ENCODE measurements around the gene ABCC3.
"Not testable (repeated sequence)": the region's sequence is repeated elsewhere in the genome, so short reads cannot be mapped to it uniquely, and the experiment has no call there.

The ABCC3 gene

DNA sequence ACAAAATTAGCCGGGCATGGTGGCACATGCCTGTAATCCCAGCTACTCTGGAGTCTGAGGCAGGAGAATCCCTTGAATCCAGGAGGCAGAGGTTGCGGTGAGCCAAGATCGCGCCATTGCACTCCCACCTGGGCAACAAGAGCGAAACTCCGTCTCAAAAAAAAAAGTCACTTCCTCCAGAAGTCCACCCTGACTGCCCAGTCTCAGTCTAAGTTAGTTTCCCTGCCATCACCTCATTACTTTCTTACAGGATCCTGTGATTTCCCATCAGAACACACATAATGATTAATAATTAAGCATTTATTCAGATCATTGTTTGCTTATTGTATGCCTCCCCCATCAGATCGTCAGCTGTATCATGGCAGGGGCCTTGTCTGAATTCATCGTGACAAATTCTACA is 31.6 kb downstream of the ABCC3 start:
- DNase-seq (ENCODE audit: low spot score), result no peak

- no peak for DNase-seq (ENCODE audit: low spot score)
Observed at GRCh38 chr17:50667259-50668024, 32.8 kb downstream of the ABCC3 start.

DNA sequence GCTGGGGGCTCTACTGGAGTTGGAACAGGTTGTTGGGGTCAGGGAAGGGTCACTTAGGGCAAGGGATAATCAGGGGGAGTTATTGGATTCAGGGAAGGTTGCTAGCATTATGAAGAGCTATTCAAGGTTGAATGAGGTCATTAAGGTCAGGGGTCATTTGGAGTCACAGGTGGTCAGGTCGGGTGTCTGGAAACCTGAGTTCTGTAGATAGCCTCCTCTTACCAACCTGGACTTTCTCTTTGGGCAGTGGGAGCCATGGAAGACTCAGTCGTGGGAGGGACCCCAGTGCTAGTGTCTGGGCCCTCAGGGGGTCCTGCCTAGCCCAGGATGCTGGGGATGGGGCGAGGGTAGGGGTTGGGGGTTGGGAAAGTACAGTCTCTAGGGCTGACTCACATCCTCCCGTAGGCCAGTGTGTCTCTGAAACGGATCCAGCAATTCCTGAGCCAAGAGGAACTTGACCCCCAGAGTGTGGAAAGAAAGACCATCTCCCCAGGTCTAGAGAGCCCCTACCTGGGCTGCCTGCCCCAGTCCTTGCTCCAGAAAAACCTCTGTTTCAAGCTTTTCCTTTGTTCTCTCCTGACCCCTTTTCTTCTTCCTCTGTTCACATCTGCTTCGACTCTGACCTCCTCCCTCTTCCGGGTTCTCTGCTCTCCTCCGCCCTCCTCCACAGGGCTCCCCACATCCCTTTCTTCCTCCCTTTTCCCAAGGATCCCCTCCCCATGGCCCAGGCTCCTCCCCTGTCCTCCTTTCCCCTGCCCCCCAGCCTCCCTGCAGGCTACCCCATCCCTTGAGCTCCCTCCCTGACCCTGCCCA is 33.5 kb downstream of the ABCC3 start:
- no peak for DNase-seq (ENCODE audit: low spot score)

DNA sequence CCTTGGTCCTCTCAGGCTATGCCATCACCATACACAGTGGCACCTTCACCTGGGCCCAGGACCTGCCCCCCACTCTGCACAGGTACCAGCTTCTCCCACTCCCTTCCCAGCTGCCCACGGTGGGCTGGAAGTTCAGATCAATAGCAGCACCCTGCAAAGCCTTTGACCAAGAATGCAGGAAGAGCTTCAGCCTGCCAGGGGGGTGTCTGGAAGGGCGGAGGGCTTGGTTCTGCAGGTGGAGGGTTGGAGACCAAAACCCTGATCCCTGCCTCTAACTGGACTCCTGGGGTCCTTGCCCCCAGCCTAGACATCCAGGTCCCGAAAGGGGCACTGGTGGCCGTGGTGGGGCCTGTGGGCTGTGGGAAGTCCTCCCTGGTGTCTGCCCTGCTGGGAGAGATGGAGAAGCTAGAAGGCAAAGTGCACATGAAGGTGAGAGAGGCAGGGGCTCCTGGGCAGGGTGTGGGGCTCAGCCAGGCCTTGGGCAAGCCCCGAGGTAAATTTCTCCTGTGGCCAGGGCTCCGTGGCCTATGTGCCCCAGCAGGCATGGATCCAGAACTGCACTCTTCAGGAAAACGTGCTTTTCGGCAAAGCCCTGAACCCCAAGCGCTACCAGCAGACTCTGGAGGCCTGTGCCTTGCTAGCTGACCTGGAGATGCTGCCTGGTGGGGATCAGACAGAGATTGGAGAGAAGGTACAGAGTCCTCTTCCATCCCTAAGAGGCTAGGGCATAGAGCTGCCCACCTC is 34.3 kb downstream of the ABCC3 start:
- no peak for DNase-seq (ENCODE audit: low spot score)

DNA sequence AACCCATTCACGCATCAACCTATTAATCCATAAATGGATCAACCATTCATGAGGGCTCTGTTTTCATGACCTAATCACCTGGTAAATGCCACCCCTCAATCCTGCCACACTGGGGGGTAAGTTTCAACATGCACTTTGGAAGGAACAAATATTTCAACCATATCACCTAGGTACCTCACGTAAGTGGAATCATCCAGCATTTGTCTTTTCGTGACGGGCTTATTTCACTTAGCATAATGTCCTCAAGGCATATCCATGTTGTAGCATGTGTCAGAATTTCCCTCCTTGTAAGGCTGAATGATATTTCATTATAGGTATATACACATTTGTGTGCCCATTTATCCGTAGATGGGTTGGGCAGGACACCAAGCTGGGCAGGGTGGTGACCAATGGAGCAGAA is 37.4 kb downstream of the ABCC3 start:
- DNase-seq (ENCODE audit: low spot score), result no peak

DNA sequence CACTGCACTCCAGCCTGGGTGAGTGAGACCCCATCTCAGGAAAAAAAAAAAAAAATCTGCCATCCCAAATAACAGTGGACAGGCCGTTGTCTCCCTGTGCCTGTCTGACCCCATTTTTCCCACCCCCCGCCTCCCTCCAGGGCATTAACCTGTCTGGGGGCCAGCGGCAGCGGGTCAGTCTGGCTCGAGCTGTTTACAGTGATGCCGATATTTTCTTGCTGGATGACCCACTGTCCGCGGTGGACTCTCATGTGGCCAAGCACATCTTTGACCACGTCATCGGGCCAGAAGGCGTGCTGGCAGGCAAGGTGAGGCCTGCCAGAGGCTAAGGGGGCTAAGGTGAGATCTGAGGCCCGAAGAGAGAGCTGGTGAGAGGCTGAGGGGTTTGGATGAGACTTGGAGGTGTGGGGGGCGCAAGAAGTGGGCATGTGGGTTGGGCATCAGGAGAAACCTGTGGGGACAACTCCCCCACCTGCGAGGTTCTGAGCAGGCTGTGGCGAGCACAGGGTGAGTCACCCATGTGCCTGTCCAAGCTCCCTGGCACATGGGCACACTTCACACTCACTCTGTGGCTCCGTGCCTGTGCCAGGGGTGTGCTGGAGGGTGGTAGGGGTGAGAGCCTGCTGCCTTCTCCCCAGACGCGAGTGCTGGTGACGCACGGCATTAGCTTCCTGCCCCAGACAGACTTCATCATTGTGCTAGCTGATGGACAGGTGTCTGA is 38.3 kb downstream of the ABCC3 start:
- no peak for DNase-seq (ENCODE audit: low spot score)

DNA sequence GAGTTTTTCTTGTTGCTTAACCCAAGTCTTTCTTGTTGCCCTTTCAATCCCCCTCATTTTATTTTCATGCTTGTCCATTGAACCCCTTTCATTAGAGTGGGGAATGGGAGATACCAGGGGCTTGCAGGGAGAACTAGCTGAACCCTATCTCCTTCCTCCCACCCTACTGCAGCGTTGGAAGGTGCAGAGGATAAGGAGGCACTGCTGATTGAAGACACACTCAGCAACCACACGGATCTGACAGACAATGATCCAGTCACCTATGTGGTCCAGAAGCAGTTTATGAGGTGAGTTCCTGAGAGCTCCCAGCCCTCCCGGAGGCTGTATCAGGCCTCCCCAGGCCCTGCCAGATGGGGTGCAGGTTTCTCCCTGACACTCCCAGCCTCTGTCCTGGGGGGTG is 40.5 kb downstream of the ABCC3 start:
- no peak for DNase-seq (ENCODE audit: low spot score)

DNA sequence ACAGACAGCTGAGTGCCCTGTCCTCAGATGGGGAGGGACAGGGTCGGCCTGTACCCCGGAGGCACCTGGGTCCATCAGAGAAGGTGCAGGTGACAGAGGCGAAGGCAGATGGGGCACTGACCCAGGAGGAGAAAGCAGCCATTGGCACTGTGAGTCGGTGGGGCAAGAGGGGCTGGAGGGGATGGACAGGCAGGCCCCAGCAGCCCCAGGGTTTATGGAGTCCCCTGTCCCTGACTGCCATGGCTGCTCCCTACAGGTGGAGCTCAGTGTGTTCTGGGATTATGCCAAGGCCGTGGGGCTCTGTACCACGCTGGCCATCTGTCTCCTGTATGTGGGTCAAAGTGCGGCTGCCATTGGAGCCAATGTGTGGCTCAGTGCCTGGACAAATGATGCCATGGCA is 40.9 kb downstream of the ABCC3 start:
- no peak for DNase-seq (ENCODE audit: low spot score)

DNA sequence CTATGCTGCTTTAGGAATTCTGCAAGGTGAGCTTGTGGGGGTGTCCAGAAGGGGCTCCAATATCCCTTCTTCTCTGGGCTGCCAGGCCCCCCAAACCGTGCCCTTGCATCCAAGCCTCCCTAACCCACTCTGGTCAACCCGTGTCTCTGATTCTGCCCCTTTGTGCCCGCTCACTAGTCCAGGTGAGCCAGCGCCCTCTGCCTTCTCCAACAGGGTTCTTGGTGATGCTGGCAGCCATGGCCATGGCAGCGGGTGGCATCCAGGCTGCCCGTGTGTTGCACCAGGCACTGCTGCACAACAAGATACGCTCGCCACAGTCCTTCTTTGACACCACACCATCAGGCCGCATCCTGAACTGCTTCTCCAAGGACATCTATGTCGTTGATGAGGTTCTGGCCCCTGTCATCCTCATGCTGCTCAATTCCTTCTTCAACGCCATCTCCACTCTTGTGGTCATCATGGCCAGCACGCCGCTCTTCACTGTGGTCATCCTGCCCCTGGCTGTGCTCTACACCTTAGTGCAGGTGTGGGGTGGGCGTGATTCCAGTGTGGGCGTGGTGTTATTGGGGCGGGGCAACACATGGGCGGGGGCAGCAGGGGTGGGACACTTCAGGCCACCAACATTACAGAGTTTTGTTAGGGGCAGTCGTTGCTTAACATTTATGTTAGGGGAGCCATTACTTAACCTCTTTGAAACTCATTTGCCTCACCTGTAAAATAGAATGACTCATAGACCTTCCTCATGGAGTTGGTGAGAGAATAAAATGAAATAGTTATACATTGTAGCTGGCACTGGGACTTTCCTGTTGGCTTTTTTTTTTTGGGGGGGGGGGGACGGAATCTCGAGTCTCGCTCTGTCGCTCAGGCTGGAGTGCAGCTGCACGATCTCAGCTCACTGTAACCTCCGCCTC is 41.6 kb downstream of the ABCC3 start:
- DNase-seq (ENCODE audit: low spot score), result no peak

DNA sequence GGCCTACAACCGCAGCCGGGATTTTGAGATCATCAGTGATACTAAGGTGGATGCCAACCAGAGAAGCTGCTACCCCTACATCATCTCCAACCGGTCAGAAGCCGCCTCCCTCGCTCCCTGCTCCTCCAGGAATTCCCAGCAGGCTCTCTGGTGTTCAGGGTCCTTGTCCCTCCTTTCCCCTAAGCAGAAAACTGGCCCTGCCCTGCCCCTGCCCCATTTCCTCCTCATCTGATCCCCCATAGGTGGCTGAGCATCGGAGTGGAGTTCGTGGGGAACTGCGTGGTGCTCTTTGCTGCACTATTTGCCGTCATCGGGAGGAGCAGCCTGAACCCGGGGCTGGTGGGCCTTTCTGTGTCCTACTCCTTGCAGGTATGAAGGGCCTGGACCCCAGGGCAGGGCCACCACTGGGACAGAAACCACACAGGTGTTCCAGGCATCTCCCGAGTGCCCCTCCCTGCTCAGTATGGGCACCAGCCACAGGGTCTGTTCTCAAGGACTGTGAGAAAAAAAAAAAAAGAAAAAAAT is 43.2 kb downstream of the ABCC3 start:
- no peak for DNase-seq (ENCODE audit: low spot score)

DNA sequence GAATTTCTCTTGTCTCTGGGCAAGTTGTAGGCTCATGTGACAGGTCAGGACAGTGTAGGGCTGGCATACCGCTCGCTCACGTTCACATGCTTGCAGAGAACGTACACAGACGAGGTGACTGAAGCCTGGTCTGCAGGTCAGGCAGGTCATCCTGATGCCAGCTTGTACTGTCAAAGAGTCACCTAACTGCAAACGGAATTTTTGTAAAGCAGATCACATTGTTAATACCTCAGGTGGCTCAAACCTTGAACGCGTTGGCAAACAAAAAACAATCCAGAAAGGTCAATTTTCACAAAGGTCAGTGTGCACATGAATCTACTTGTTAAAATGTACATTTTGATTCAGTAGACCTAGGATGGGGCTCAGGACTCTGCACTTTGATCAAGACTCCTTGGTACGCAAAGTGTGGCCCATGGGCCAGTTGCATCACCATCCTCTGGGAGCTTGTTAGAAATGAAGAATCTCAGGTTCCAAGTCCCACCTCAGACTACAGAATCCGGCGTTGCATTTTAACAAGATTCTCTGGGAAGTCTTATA is 44.4 kb downstream of the ABCC3 start:
- no peak for DNase-seq (ENCODE audit: low spot score)

DNA sequence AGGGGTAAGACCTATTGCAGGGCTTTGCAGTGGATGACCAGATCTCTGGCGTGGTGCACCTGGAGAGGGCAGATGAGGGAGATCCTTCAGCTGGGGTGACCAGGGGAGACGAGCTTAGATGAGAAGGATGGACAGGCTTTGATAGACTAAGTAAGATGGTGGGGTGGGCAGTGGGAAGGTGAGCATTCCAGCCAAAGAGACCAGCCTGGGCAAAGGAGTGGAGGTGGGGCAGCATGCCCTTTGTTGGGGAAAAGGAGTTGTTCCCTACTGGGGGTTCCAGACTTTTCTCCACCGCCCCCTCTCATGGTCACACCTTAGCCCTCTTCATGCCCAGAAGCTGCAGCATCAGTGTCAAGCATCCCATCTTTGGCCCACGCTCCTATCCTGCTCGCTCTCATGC is 45.4 kb downstream of the ABCC3 start:
- DNase-seq (ENCODE audit: low spot score), result no peak

DNA sequence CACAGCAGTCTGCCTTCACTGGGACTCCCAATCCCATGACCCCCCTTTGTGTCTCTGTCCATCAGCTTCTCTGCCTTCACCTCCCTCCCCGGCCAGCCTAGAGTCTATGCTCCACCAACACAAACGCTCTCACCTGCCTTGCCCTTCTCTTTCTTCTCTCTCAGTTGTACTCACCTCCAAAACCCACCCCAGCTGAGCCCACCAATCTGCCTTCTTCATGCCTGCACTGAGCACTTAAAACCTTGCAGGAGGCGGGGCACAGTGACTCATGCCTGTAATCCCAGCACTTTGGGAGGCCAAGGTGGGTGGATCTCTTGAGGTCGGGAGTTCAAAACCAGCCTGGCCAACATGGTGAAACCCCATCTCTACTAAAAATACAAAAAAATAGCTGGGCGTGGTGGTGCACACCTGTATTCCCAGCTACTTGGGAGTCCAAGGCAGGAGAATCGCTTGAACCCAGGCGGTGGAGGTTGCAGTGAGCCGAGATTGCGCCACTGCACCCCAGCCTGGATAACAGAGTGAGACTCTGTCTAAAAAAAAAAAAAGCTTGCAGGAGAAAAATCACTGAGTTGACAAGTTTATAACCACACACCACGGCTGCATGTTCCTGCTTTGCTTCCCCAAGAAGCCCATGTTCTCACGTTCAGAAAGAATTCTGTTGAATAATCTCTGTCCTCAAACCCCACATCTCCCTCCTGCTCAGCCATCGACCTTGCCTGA is 46.0 kb downstream of the ABCC3 start:
- DNase-seq (ENCODE audit: low spot score), result not testable (repeated sequence)

DNA sequence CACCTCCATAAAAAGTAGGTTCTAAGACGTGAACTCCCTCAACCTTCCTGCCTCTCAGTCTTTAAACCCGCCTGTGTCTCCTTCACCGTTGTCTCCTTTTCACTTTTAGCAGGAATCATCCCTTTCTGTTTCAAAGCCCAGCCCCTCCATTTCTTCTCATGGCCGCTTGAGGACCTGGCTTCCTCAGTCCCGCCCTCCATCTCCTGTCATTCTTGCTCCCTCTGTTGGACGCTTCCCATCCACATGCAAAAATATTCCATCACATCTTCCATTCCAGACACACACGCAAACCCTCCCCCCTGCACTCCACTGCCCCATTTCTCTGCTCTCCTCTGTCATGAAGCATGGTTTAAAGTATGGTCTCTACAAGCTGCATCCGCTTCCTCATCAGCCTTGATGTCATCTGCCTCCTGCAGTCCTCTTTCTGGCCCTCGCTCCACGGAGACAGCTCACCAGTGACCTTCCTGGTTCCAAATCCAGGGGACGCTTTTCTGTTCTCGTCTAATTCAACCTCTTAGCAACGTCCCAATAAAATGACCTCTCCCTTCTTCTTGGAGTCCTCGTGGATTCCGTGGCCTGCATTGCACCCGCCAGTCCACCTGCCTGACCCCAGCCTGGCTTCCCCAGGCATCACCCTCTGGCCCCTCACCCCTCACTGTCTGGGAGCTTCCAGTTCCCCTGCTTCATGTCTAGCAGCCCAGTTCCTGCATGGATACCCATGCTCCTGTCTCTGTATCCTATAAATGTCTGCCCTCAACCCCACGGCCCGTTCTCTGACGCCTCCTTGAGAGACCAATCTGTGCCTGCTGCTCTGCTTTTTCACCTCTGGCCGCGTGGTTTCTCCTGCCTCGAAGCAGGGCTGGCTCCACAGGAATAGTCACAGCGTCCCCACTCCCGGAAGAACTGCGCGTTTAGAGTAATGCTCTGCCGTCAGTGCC is 46.9 kb downstream of the ABCC3 start:
- peak; percentile 59 for DNase-seq (ENCODE audit: low spot score)

GRCh38 chr17:50682441-50682840 is 47.8 kb downstream of the ABCC3 start:
- no peak for DNase-seq (ENCODE audit: low spot score)

DNA sequence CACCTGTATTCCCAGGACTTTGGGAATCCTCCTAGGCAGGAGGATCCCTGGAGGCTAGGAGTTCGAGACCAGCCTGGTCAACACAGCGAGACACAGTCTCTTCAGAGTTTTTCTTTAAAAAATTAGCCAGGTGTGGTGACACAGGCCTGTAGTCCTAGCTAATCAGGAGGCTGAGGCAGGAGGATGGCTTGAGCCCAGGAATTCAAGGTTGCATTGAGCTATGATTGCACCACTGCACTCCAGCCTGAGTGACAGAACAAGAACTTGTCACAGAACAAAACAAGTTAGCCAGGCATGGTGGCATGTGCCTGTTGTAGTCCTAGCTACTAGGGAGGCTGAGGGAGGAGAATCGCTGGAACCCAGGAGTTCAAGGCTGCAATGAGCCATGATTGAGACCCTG is 48.3 kb downstream of the ABCC3 start:
- no peak for DNase-seq (ENCODE audit: low spot score)

DNA sequence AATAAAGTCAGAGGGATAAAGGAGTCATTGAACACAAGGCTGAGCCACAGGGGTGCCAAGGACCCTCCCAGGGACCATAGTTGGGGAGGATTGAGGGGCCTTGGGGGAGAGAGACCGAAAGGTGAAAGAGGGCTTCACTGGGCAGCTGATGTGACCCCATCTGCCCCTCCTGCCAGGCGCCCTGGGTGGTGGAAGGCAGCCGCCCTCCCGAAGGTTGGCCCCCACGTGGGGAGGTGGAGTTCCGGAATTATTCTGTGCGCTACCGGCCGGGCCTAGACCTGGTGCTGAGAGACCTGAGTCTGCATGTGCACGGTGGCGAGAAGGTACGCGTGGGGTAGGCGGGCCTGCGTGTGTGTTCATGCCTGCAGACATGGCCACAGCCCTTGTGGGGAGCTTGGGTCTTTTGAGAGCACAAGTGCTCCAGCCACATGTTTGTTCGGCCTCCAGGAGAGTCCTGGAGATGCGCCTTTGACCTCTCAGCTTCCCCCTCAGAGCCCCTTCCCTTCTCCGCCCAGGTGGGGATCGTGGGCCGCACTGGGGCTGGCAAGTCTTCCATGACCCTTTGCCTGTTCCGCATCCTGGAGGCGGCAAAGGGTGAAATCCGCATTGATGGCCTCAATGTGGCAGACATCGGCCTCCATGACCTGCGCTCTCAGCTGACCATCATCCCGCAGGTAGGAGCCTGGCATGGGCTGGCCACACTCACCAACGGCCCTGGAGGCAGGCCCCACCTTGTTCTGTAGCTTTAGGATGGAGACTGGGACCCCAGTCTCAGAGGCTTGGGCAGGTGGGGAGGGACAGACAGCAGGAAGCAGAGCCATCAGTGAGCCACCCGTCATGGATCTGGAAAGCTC is 49.0 kb downstream of the ABCC3 start:
- no peak for DNase-seq (ENCODE audit: low spot score)

GRCh38 chr17:50684288-50684611 is 49.6 kb downstream of the ABCC3 start:
- no peak for DNase-seq (ENCODE audit: low spot score)
